HepG2 (cell line): ENCODE results near the gene SLC5A10. TPM values are rescaled to one million over a fixed set of nuclear protein-coding genes. Genes with fewer than 3 reads are reported as not detected.

Experiments
- CBX2 ChIP-seq, 2 experiments: fragments of 200-600 bp in 1 of 2; sonication (generic); formaldehyde crosslinking in 1 of 2; IDR thresholded peaks; 2 replicates each; pipeline versions ENCODE4 v1.7.0 to v1.8.1; 2018 to 2022; ENCODE audit warnings: low read depth in 2 of 2, low read length in 1 of 2, mild to moderate bottlenecking in 1 of 2, missing genetic modification reagents in 1 of 2
- CC2D1A ChIP-seq: sonication (generic); formaldehyde crosslinking; IDR thresholded peaks from 2 replicates; pipeline ENCODE4 v1.8.1; 2023; ENCODE audit warnings: mild to moderate bottlenecking, missing genetic modification reagents
- CEBPG ChIP-seq: IDR thresholded peaks from 2 replicates; pipeline ENCODE4 v1.6.1; 2016
- EEA1 ChIP-seq: sonication (generic); formaldehyde crosslinking; IDR thresholded peaks from 2 replicates; pipeline ENCODE4 v1.5.1; 2020; ENCODE audit warnings: mild to moderate bottlenecking, missing genetic modification reagents, borderline replicate concordance
- ELF1 ChIP-seq: sonication (generic); formaldehyde crosslinking; IDR thresholded peaks from 2 replicates; pipeline ENCODE4 v1.4.0; 2020; ENCODE audit warnings: missing genetic modification reagents
- FOXA3 ChIP-seq: IDR thresholded peaks from 2 replicates; pipeline ENCODE4 v1.6.1; 2016; ENCODE audit warnings: missing genetic modification reagents, missing compliant biosample characterization
- MTA1 ChIP-seq: sonication (generic); formaldehyde crosslinking; IDR thresholded peaks from 2 replicates; pipeline ENCODE4 v1.4.0; 2020; ENCODE audit warnings: missing genetic modification reagents, mild to moderate bottlenecking, borderline replicate concordance
- PITX1 ChIP-seq: sonication (generic); formaldehyde crosslinking; IDR thresholded peaks from 2 replicates; pipeline ENCODE4 v1.5.1; 2020; ENCODE audit warnings: mild to moderate bottlenecking, missing genetic modification reagents
- SNAI1 ChIP-seq: sonication (generic); formaldehyde crosslinking; IDR thresholded peaks from 2 replicates; pipeline ENCODE4 v1.5.0; 2020; ENCODE audit warnings: mild to moderate bottlenecking, missing genetic modification reagents, borderline replicate concordance
- ZNF576 ChIP-seq: sonication (generic); formaldehyde crosslinking; IDR thresholded peaks from 2 replicates; pipeline ENCODE4 v1.4.0; 2020; ENCODE audit warnings: mild to moderate bottlenecking, missing genetic modification reagents
- ZNF687 ChIP-seq: sonication (generic); formaldehyde crosslinking; IDR thresholded peaks from 2 replicates; pipeline ENCODE4 v1.5.1; 2020; ENCODE audit warnings: mild to moderate bottlenecking, missing genetic modification reagents, moderate library complexity
- polyA plus RNA-seq, 8 experiments: library from polyadenylated mRNA; depleted of rRNA in 3 of 8; stranded (reverse) in 7 of 8; unstranded in 1 of 8; fragments of >200 nt; fragmentation: Illumina TruSeq in 4 of 8; extraction: Trizol in 4 of 8; gene quantifications; 2 replicates each; pipeline versions ENCODE4 v1.2.1 to v1.2.3, GENCODE V29; 2011 to 2016; ENCODE audit warnings: low read depth in 4 of 8, missing spikeins in 1 of 8, mixed read lengths in 1 of 8; ENCODE audit not compliant: insufficient read depth in 1 of 8
- total RNA-seq, 5 experiments: library from RNA; depleted of rRNA; stranded (reverse); fragments of >200 nt; fragmentation: Illumina TruSeq; extraction: Trizol; gene quantifications; 2 replicates each; pipeline ENCODE4 v1.2.3, GENCODE V29; 2016; ENCODE audit warnings: low read depth in 1 of 5
- TF ChIP-seq, protein P1 (sequence below): IDR thresholded peaks from 2 replicates; pipeline ENCODE4 v1.6.1; 2012; ENCODE audit warnings: low read length, improper control_type of control experiment
- TF ChIP-seq, protein P2 (sequence below): sonication (generic); formaldehyde crosslinking; IDR thresholded peaks from 2 replicates; pipeline ENCODE4 v1.4.0; 2020; ENCODE audit warnings: missing genetic modification reagents, borderline replicate concordance
- TF ChIP-seq, protein P3 (sequence below): sonication (generic); formaldehyde crosslinking; IDR thresholded peaks from 2 replicates; pipeline ENCODE4 v1.5.0; 2020; ENCODE audit warnings: missing genetic modification reagents, mild to moderate bottlenecking, borderline replicate concordance

Gene SLC5A10
- total and polyA plus RNA-seq, 2 of the 13 experiments (the other 11 are each of a cell fraction or from before 2014, with no cell fraction given): 0.05 TPM; not detected in 1

DNA sequence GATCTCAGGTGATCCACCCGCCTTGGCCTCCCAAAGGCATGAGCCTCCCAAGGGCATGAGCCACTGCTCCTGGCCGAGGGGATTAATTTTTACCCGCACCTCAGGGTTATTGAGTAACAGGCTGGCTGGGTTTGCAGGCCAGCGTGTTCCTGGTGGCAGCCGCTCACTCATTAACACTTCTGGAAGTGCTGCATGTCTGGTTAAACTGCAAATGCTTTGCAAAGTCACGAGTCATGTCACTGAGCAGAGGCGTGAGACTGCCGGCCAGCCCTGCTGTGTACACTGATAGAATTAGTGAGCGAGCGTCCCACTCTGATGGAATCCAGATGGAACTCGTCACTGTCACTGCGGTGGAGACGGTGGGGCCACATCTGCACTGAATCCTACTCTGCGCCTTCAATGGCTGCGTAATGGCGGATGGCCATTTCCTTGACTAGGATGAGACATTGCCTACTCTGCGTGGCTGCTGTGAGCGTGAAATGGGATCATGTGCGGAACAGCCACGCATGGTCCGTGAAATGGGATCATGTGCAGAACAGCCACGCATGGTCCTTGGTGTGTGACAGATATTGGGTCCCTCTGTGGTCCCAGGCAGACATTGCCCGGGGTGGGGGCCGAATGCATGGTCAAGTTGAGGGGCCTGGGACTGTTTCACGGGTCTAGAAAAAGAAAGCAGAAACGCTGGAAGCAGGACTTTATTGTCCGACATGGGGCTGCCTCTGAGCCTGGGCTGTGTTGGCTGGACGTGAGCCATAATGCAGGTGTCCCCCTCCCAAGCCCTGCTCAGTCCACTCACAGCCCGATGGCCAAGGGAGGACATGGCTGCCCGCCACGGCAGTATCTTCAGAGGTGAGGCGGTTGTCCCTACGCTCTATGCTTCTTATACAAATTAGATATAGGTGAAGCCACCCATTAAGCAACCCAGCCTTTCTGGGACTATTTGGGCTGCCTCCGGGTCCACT, 740 bp upstream of the SLC5A10 start (continued):
- peak; percentile 47 for TF ChIP-seq ZNF687
- no peak for TF ChIP-seq ELF1 (CRISPR knock-in tag)
- TF ChIP-seq, protein P1, sequence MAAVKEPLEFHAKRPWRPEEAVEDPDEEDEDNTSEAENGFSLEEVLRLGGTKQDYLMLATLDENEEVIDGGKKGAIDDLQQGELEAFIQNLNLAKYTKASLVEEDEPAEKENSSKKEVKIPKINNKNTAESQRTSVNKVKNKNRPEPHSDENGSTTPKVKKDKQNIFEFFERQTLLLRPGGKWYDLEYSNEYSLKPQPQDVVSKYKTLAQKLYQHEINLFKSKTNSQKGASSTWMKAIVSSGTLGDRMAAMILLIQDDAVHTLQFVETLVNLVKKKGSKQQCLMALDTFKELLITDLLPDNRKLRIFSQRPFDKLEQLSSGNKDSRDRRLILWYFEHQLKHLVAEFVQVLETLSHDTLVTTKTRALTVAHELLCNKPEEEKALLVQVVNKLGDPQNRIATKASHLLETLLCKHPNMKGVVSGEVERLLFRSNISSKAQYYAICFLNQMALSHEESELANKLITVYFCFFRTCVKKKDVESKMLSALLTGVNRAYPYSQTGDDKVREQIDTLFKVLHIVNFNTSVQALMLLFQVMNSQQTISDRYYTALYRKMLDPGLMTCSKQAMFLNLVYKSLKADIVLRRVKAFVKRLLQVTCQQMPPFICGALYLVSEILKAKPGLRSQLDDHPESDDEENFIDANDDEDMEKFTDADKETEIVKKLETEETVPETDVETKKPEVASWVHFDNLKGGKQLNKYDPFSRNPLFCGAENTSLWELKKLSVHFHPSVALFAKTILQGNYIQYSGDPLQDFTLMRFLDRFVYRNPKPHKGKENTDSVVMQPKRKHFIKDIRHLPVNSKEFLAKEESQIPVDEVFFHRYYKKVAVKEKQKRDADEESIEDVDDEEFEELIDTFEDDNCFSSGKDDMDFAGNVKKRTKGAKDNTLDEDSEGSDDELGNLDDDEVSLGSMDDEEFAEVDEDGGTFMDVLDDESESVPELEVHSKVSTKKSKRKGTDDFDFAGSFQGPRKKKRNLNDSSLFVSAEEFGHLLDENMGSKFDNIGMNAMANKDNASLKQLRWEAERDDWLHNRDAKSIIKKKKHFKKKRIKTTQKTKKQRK: no peak
- no peak for TF ChIP-seq SNAI1
- TF ChIP-seq FOXA3: no peak
- no peak for TF ChIP-seq CBX2 (IDR thresholded peaks at IDR 0.05; ENCODE audit: low read depth, low read length)
- no peak for TF ChIP-seq CBX2 (CRISPR knock-in tag; IDR thresholded peaks at IDR 0.05; ENCODE audit: low read depth)
- no peak for TF ChIP-seq EEA1
- TF ChIP-seq CC2D1A: no peak
- TF ChIP-seq ZNF576 (CRISPR knock-in tag): no peak
- no peak for TF ChIP-seq MTA1 (CRISPR knock-in tag)
- TF ChIP-seq CEBPG (CRISPR knock-in tag): peak; percentile 35; the same call in 1 of the 2 replicates
- TF ChIP-seq, protein P2, sequence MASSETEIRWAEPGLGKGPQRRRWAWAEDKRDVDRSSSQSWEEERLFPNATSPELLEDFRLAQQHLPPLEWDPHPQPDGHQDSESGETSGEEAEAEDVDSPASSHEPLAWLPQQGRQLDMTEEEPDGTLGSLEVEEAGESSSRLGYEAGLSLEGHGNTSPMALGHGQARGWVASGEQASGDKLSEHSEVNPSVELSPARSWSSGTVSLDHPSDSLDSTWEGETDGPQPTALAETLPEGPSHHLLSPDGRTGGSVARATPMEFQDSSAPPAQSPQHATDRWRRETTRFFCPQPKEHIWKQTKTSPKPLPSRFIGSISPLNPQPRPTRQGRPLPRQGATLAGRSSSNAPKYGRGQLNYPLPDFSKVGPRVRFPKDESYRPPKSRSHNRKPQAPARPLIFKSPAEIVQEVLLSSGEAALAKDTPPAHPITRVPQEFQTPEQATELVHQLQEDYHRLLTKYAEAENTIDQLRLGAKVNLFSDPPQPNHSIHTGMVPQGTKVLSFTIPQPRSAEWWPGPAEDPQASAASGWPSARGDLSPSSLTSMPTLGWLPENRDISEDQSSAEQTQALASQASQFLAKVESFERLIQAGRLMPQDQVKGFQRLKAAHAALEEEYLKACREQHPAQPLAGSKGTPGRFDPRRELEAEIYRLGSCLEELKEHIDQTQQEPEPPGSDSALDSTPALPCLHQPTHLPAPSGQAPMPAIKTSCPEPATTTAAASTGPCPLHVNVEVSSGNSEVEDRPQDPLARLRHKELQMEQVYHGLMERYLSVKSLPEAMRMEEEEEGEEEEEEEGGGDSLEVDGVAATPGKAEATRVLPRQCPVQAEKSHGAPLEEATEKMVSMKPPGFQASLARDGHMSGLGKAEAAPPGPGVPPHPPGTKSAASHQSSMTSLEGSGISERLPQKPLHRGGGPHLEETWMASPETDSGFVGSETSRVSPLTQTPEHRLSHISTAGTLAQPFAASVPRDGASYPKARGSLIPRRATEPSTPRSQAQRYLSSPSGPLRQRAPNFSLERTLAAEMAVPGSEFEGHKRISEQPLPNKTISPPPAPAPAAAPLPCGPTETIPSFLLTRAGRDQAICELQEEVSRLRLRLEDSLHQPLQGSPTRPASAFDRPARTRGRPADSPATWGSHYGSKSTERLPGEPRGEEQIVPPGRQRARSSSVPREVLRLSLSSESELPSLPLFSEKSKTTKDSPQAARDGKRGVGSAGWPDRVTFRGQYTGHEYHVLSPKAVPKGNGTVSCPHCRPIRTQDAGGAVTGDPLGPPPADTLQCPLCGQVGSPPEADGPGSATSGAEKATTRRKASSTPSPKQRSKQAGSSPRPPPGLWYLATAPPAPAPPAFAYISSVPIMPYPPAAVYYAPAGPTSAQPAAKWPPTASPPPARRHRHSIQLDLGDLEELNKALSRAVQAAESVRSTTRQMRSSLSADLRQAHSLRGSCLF (CRISPR knock-in tag): no peak
- TF ChIP-seq, protein P3, sequence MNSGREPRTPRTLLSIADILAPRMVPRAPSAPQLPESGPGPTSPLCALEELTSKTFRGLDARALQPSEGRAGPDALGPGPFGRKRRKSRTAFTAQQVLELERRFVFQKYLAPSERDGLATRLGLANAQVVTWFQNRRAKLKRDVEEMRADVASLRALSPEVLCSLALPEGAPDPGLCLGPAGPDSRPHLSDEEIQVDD (CRISPR knock-in tag): no peak
- TF ChIP-seq PITX1 (CRISPR knock-in tag): peak; percentile 88
